KBM-7 (cell line): ENCODE data around the gene EMX1.

Experiments
- DNase-seq: peaks from one replicate; pipeline ENCODE4 v3.0.0-alpha.2; 2015
- in situ Hi-C: fragments of 300-500 bp; cut with MboI; formaldehyde crosslinking; loops from 2 replicates; pipeline ENCODE4 v1.14.3; 2020; ENCODE audit warnings: low sequenced_read_pairs, low pct_unique_long_range_greater_than_20kb, mixed read lengths

EMX1 gene

DNA sequence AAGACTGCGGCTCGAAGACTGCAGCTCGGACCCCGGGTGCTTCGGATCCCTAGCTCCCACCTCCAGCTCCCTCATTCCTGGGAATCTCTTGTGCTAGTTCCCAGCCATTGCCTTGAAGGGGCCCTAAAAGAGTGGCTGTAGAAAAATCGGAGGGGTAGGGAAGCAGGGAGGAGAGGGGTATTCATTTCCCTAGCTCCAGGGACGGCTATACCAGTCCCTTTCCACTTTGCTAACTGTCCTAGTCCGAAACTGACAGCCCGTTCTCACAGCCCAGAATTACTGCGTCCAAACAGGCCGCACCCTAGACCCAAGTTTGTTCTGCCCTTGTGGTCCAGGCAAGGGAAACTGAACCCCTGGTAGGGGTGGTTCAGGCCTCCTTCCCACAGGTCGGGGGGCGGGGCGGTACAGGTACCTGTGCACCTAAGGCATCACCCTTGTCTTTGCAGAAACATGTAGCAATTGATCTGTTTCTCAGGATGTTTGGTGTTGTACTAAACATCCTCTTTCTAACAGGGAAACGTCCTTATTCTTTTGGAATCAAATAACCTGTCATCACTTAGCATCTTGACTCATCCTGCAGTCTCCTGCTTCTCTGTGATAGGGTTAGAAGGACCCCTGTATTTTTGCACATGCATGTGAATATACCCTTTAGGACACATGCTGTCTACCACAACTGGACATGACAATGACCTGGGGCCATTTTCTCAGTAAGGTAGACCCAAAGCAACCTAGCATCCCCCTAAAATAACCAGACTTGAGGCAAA is 4.0 kb downstream of the EMX1 start:
- DNase-seq, result no peak
- in situ Hi-C loops, result no loop called here

DNA sequence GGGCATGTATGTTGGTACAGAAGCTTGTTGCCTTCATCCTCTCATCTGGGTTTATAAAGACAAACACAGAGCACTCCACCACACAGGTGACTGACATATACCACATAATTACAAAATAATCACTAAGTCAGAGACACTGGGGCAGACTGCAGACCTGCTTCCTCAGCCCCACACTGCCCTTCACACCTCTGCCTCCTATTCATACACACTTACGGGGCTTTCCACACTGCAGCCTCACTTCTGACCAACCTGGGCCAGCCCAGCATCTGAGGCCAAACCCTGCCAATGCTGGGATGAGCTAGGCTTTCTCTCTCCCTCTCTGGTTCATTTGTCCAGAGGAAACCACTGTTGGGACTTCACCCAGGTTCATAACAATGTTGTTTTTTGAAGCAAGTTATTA is 4.5 kb downstream of the EMX1 start:
- in situ Hi-C loops, result no loop called here

DNA sequence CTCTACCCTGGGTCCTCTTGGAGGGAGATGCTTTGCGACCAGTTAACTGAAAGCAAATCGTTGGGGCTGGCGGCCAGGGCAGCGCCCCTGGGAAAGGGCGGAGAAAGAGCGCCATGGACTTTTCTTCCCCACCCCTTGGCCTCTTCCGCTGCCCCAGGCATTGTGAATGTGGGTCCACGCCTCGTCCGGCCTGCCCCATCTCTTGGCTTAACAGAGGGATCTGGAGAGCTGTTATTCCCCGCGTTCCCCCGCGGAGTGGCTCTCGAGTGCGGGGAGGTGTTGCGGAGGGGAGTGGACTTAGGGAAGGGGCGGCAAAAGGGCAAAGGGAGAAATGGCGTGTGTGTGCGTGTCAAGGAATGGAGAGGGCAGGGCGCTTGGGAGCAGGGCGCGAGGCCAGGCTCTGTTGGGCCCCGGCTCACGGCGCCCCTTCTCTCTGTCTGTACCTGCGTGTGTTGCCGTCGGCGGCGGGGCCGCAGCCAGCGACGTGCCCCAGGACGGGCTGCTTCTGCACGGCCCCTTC is 6.6 kb downstream of the EMX1 start:
- in situ Hi-C loops, result no loop called here
- no peak for DNase-seq

More for the DNA sequence above, 4.5 kb downstream of the EMX1 start:
- no peak for DNase-seq

DNA sequence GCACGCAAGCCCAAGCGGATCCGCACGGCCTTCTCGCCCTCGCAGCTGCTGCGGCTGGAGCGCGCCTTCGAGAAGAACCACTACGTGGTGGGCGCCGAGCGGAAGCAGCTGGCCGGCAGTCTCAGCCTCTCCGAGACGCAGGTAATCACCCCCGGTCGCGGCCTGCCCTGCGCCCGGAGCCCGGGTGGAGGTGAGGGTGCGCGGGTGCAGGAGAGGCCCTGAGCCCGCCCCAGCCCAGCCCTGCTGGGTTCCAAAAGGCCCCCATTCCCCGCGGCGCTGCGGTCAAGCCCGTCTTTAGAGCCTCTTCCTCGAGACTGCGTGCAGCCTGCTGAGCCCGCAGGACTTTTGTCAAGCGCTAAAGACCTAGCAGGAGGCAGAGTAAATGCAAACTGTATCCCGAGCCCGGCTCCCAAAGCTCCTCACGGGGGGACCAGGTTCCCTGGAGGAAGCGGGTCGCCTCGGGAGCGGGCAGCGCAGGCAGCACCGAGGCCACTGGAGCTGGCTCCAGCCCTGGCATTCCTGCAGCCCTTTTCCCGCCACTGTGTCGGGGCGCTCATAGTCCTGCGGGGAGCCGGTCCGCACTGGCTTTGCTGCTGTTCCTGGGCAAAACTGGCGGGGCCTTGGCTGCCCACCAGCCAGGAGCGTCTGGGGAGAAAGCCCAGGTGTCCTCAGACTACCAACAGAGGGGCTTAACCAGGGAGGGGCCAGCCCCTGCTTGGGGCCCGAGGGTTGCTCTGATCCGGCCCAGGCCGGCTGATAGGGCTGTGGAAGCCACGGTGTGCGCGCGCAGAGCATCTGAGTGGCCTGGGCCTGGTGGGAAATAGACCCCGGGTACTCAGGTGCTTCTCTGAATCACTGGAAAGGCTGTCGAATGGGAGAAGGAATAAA is 7.3 kb downstream of the EMX1 start:
- in situ Hi-C loops, result no loop called here
- no peak for DNase-seq

DNA sequence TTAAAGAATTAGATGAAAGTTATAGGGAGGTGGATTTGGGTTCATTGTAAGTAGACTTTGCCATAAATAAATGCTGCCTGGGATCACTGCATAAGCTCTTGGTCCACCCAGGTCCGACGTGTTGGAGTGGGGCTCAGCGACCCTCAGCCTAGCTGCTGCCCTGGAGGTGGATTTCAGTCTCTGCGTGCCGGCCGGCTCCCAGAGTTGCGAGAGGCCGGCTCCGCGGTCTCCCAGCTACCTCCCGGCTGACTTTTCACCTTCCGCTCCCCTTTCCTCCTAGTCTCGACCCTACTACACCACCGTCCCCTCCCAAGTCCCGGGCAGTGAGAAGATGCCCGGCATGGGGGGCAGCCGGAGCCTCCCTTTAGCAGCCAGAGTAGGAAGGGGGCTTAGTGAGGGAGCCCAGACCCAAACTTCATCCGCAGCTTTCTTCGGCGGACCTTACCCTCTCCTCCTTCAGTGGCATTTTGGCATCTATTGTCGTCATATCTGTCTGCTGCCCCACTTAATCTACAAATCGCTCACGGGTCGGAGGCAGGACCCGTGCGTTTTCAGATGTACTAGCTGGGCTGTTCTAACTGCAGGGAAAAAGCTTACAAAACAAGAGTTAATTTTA is 8.1 kb downstream of the EMX1 start:
- DNase-seq, result no peak
- in situ Hi-C loops, result no loop called here

DNA sequence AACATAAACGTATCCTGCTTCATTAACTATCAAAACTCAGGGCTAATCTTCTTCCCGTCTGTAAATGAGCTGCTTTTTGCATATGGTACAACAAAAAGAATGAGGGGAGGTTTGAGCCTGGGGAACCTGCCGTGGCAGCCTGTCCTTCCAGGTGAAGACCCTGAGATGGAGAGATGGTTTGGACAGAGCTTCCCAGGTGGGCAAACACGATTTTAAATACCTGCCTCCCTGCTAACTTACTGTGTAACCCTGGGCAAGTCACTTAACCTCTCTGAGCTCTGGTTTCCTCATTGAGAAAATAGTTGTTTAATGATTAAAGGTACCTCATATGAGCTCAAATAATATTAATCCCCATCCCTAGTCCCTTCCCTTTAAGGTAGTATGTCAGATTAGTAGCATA is 9.0 kb downstream of the EMX1 start:
- no peak for DNase-seq
- in situ Hi-C loops, result no loop called here

DNA sequence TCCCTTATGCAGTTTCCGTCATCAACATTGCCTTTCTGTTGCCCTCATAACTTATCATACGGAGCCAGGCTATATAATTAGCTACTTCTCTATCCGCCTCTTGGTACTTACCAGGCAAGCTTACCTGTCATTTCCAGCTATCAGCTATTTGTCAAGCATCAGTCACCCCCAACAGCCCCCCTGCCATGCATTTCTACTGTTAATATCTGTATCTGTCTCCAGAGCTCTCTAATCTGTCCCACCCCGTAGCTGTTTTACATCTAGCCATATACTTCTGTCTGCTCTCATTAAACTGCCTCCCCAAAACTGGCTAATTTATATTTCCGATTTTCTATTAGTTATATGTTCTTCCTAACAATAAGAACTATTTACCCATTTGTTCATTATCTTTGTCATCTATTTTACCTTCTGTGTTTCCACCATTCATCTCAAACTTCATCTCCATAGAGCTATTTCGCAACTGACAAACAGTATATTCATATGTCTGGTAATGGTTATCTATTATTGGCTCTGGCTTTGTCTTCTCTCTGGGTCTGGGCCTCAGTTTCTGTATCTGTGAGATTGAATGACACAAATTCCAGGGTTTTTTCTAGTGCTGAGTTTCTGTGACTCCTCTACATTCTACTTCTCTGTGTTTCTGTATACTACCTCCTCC is 9.6 kb downstream of the EMX1 start:
- in situ Hi-C loops, result no loop called here
- no peak for DNase-seq

DNA sequence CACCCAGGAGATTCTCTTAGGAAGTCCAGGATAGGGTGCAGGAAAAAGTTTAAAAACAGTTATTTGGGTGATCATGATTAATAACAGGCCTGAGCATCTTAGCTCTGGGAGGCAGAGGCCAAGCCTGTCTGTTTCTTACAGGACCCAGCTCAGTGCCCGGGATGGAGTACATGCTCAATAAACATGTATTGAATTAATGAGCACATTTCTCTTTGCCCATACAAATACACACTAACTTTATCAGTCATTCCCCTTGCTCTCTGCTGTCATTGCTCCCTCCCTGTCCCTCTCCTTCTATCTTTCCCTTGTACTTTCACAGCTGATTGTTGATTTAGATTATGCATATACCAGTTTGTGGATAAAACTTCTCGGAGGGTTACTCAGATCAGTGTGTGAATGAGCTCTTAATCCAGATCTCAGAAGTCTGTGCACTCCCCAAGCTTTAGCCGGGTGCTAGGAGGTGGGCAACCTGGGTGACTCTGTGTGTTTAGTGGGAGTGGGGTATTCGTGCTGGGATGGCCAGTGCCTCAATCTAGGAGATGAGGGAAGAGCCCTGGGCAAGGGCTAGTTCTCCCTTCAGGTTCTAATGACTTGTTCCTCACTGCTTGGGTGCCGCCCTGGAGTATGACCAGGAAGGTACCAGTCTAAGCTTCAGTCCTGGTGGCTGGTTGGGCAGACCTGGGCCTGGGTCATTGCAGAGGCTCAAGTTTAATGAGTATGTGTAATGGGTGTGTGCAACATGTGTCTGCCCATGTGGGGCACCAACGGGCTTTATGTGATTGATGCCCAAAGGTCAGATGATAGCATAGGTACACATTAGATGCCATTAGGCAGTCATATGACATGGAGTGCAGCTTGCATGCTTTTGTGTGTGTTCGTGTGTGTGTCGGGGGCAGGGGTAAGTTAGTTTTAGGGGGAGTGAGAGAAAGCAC is 10.6 kb downstream of the EMX1 start:
- DNase-seq, result no peak
- in situ Hi-C loops, result no loop called here

DNA sequence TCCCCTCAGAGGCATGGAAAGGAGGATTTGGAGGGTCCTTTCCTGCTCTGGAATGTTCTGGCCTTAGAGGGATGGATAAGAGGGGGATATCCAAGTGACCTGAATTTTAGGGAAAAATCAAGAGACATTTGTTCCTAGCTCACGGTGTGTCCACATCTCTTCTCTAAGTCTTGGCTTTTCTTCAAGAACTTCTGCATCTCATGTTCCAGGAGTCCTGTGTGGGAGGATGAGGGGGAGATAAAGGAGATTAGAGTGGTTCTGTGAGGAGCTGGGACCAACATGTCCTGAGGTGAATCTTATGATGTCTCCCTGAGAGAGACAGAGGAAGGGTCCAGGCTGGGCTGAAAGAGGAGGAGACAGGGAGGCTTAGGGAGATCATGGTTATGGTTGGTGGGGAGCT is 11.7 kb downstream of the EMX1 start:
- in situ Hi-C loops, result no loop called here
- DNase-seq, result no peak

DNA sequence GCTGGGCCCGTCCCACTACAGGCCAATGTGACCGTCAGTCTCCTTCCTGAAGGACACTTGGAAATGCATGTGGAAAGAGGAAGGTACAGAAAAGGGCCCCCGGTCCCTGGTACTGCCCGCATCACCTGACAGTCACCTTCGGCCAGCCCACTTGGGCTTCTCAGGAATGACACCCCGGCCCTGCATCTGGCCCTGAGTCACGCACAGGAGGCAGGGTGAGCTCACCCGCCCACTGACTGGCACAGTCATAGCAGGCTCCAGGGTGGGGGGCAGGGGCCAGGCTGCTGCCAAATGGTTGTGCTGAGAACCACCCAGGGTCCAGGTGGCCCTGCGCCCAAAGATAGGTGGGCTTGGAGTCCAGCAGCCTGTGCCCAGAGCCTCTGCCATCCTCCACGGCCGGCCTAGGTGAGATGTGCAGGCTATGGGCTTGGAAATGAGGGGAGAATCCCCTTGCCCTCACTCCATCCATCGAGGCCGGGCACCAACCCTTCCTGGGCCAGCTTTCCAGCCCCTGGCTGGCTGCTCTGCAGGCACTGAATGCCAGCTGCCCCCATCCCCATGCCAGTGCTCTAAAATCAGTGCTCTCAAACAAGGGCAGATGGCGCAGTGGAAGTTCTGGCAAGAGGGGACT is 14.1 kb downstream of the EMX1 start:
- in situ Hi-C loops, result no loop called here

DNA sequence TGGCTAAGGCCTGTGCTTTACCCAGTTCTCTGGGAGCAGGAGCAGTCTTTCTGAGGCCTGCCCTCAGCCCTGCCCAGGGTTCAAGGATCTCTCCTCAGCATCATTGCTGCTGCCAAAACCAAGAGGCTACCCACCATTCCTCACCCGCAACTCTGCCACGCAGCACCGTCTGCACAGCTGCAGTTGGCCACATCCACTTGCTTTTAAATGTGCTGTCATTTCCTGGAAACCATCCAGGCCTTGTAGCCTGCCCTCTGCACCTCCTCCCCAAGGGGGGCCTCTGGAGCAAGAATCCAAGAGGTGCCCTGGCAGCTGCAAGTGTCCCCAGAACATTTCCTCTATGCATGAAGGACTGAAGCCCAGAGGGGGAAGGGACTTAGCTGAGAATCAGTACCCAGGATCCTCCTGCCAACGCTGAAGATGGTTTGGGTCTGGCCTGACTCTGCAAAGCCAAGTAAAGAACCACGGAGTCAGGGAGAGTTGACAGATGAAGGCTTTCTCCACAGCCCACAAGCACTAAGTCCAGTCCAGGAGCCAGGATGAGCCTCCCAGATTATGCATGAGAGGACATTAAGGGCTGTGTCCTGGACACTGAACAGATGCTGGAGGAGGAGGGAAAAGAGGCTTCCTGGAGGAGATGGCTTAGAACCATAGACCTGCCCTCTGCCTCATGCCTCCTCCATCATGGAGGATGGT is 14.9 kb downstream of the EMX1 start:
- no peak for DNase-seq
- in situ Hi-C loops, result no loop called here

More for the DNA sequence above, 14.1 kb downstream of the EMX1 start:
- DNase-seq, result no peak

DNA sequence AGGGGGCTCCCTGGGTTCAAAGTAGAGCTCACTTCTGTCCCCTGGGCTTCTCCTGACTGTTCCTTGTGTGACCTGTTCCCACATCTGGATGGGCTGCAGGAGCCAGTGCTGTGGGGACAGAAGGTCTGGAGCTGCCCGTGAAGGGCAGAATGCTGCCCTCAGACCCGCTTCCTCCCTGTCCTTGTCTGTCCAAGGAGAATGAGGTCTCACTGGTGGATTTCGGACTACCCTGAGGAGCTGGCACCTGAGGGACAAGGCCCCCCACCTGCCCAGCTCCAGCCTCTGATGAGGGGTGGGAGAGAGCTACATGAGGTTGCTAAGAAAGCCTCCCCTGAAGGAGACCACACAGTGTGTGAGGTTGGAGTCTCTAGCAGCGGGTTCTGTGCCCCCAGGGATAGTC is 15.5 kb downstream of the EMX1 start:
- no peak for DNase-seq
- in situ Hi-C loops, result no loop called here

DNA sequence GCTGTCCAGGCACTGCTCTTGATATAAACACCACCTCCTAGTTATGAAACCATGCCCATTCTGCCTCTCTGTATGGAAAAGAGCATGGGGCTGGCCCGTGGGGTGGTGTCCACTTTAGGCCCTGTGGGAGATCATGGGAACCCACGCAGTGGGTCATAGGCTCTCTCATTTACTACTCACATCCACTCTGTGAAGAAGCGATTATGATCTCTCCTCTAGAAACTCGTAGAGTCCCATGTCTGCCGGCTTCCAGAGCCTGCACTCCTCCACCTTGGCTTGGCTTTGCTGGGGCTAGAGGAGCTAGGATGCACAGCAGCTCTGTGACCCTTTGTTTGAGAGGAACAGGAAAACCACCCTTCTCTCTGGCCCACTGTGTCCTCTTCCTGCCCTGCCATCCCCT is 15.9 kb downstream of the EMX1 start:
- in situ Hi-C loops, result no loop called here
- no peak for DNase-seq

DNA sequence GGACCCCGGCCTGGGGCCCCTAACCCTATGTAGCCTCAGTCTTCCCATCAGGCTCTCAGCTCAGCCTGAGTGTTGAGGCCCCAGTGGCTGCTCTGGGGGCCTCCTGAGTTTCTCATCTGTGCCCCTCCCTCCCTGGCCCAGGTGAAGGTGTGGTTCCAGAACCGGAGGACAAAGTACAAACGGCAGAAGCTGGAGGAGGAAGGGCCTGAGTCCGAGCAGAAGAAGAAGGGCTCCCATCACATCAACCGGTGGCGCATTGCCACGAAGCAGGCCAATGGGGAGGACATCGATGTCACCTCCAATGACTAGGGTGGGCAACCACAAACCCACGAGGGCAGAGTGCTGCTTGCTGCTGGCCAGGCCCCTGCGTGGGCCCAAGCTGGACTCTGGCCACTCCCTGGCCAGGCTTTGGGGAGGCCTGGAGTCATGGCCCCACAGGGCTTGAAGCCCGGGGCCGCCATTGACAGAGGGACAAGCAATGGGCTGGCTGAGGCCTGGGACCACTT is 16.4 kb downstream of the EMX1 start:
- no peak for DNase-seq
- in situ Hi-C loops, result no loop called here

DNA sequence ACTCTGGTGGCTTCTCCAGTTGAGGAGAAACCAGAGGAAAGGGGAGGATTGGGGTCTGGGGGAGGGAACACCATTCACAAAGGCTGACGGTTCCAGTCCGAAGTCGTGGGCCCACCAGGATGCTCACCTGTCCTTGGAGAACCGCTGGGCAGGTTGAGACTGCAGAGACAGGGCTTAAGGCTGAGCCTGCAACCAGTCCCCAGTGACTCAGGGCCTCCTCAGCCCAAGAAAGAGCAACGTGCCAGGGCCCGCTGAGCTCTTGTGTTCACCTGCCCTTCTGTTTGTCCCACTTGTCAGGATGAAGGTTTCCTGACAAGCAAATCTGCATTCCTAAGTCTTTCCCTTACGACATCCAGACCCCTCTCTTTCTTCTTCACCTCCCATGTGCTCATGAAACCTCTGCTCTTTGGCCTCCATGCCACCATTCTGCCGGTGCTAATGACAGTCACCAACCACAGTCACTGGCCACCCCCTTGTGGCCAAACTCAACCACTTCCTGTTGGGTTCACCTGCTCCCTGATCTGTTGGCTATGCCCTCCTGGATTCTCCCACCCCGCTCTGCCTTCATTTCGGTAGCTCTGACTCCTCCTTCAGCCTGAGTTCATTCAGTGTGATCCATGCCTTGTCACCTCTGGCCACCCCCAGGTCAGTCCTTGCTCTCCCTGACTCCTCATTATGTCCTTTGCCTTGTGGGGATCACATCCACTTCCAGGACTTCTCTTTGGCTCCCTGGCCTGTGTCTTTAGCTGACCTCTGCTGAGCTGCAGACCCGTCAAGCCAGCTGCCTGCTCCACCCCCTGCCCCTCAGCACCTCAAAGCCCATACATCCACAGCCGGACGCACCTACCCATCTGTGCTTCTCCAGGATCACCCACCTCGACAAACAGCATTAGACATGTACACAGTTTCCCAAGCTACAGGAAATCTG is 17.6 kb downstream of the EMX1 start:
- DNase-seq, result peak; percentile 28
- in situ Hi-C loops, result no loop called here

DNA sequence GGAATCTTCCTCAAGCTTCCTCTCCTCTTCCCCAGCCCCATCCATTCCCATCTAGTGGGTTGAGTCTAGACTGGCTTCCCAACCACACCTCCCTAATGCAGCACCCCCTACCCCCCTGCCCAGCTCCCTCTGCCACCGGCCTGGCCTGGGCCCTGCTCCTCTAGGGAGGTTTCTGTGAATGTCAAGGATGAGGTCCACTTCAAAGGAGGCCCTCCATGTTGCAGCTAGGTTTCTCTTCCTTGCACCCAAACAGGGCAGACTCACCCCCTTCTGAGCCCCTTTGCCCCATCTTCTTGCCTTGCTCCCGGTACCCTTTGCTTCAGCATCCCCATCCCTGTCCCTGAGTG is 18.3 kb downstream of the EMX1 start:
- DNase-seq, result no peak
- in situ Hi-C loops, result no loop called here
